ENCODE data around the gene DCC.

DNA sequence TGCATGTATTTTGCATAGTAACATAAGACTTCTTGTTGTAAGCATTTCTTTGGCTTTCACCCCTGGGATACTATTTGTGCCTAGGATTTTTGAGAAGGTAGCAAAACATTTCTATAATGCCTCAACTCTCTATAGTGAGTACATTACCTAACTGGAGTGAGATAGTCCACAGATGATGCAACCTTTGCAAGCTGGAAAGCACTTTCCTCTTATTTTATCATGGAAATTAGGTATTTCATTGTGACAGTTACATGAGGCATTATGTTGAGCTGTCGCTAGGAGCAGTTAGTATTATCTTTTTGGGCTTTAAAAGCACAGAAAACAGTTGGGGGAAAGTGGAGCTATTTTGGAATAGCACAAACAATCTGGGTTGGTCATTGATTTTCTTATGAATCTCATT lies 786.2 kb downstream of the DCC start:
- TF ChIP-seq POLR2A (IDR thresholded peaks at IDR 0.05; ENCODE audit: low read length) = no peak
- TF ChIP-seq GATA1 (IDR thresholded peaks at IDR 0.05; ENCODE audit: low read depth, low read length) = no peak
